Bronchial epithelial cell (primary cell): ENCODE data around the gene DAB1. TPM values are rescaled to one million over a fixed set of nuclear protein-coding genes. Genes with fewer than 3 reads are reported as not detected.

Source experiments
- DNase-seq: peaks from one replicate; pipeline ENCODE4 v3.0.0-alpha.2; 2010; ENCODE audit warnings: low read depth
- FAIRE-seq: peaks from 2 replicates; lab custom pipeline; 2011; peaks lifted over from hg19 to GRCh38; lab: Jason Lieb, UNC
- H3K27me3 ChIP-seq: 2 replicates; pipeline ENCODE4 v1.5.1; 2011; ENCODE audit warnings: low read length; ENCODE audit not compliant: control insufficient read depth, insufficient read depth
- H3K36me3 ChIP-seq: 2 replicates; pipeline ENCODE4 v1.5.1; 2011; ENCODE audit warnings: low read length; ENCODE audit not compliant: control insufficient read depth, insufficient read depth
- H3K4me3 ChIP-seq: 2 replicates; pipeline ENCODE4 v1.5.1; 2011; ENCODE audit warnings: mild to moderate bottlenecking, low read depth, low read length, control low read depth
- total RNA-seq: library from RNA; depleted of rRNA; stranded (reverse); fragments of >200 nt; gene quantifications from 2 replicates; pipeline ENCODE4 v1.2.1, GENCODE V29; 2014
- TF ChIP-seq, protein P1 (sequence below): IDR thresholded peaks from 2 replicates; pipeline ENCODE4 v1.5.1; 2011; ENCODE audit warnings: mild to moderate bottlenecking, moderate library complexity, low read length, control low read depth, inconsistent platforms; ENCODE audit not compliant: insufficient read depth, severe bottlenecking

The DAB1 gene
- total RNA-seq, 1 donor from 2014 or later: not detected

DNA sequence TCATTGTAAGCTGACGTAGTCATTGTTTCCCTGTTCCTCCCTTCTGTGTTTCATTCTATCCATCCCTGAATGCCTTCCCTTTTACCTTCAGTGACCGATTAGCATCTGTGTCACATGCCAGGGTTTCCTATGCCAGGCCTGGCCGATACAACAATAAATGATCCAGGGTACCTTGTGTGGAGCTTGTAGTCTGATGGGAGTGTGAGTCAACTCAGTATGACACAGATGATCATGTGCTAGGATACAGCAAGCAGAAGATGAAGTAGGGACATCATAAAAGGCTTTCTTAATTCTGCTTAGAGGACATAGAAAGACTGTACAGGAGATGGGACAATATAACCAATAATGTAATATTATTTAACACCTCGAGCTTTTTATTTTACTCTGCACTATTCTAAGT, 294.0 kb downstream of the DAB1 start:
- no peaks in the 10 kb centered on the region for H3K36me3 ChIP-seq
- FAIRE-seq (no peak), DNase-seq (peak; percentile 54)
- TF ChIP-seq, protein P1, sequence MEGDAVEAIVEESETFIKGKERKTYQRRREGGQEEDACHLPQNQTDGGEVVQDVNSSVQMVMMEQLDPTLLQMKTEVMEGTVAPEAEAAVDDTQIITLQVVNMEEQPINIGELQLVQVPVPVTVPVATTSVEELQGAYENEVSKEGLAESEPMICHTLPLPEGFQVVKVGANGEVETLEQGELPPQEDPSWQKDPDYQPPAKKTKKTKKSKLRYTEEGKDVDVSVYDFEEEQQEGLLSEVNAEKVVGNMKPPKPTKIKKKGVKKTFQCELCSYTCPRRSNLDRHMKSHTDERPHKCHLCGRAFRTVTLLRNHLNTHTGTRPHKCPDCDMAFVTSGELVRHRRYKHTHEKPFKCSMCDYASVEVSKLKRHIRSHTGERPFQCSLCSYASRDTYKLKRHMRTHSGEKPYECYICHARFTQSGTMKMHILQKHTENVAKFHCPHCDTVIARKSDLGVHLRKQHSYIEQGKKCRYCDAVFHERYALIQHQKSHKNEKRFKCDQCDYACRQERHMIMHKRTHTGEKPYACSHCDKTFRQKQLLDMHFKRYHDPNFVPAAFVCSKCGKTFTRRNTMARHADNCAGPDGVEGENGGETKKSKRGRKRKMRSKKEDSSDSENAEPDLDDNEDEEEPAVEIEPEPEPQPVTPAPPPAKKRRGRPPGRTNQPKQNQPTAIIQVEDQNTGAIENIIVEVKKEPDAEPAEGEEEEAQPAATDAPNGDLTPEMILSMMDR: no peak
- no peak overlapping the region for H3K4me3 ChIP-seq
- no peaks in the 10 kb centered on the region for H3K27me3 ChIP-seq

DNA sequence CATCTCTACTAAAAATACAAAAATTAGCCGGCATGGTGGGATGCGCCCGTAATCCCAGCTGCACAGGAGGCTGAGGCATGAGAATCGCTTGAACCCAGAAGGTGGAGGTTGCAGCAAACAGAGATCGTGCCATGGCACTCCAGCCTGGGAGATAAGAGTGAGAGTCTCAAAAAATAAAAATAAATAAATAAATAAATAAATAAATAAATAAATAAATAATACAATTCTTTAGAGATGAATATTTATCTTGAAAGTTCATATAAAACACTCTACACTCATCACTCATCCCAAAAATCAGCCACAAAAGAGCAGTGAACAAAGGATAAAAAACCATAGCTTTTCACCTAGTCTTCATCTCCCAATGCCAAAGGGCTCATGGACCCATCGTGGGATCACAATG, 295.9 kb downstream of the DAB1 start:
- no peak overlapping the region for H3K4me3 ChIP-seq
- H3K27me3 ChIP-seq: no peaks in the 10 kb centered on the region
- DNase-seq (no peak), FAIRE-seq (no peak)
- no peaks in the 10 kb centered on the region for H3K36me3 ChIP-seq
- TF ChIP-seq, protein P1: no peak

DNA sequence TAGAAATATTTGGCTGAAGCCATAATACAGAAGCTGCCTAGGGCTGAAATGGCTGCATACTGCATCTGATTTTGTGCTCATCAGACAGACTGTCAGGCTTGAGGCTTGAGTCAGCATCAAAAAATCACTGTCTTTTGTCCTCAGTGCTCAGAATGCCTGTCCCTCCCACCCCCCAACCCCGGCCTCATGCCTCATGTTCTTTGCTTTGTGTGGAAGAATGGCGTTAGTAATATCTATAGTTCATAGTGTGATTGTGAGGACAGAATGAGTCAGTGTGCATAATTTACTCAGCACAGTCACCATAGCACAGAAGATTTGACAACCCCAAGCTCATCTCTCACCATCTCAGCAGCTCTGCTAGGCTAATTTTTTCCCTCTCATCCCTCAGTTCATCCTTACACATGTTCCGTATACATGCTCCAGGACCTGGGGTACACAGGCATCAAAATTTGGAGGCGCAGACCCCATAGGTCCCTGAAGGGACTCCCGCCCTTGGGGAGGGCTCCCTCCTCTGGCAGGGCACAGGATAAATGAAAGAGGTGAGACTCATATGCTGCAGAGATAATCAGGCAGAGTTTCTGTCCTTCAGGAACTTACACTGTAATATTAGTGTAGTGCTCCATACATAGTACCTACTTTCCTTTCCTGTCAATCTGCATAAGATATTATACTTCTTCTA, 299.0 kb downstream of the DAB1 start:
- FAIRE-seq: peak; percentile 13
- Histone ChIP-seq H3K36me3 (no peaks in the 10 kb centered on the region), H3K27me3 (no peaks in the 10 kb centered on the region), H3K4me3 (no peak overlapping the region)
- TF ChIP-seq, protein P1: peak; percentile 23
- DNase-seq: peak; percentile 92

DNA sequence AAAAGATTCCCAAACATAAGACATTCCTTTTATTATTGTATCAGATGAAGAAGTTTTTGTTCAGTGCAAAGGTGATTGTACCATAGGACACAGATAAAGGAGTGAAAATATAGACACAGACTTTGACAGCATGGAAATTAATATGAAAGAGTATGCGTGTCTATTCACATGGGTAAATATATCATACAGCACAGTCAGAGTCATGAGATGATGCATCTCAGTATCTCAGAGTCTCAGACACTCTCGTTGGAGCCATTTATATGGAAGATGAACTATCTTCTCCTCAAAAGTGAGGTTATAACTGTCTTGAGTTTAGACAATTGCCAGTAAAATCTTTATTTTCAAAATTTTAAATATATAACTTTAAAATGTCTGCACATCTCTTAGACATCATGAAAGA, 299.7 kb downstream of the DAB1 start:
- DNase-seq (no peak), FAIRE-seq (no peak)
- Histone ChIP-seq H3K36me3 (no peaks in the 10 kb centered on the region), H3K4me3 (no peak overlapping the region), H3K27me3 (no peaks in the 10 kb centered on the region)
- TF ChIP-seq, protein P1: no peak

DNA sequence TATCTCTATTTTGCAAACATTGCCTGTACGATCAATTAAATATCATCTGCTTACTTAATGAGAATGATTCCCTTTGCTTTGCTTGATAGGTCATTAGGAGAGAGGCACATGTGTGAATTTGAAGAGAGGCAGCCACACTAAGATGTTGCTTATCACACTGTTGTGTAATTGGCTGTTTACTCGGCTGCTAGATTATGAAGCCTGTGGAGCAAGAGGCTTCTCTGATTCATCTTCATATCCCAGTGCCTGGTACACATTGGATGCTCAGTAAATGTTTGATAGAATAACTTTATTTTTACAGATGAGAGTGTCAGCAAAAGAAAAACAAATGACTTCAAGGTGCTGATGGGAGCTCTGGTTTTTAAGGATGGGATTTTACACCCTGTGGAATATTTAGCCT, 301.8 kb downstream of the DAB1 start:
- Histone ChIP-seq H3K4me3 (no peak overlapping the region), H3K36me3 (no peaks in the 10 kb centered on the region), H3K27me3 (no peaks in the 10 kb centered on the region)
- DNase-seq (peak; percentile 47), FAIRE-seq (no peak)
- TF ChIP-seq, protein P1: no peak
